B cell (primary cell): ENCODE measurements around the gene TSTD1. TPM values are rescaled to one million over a fixed set of nuclear protein-coding genes. Genes with fewer than 3 reads are reported as not detected.

ENCODE experiments used
- ATAC-seq: fragments of 200-7000 bp; cut with Tn5 transposase; one replicate; pipeline ENCODE4 v1.10.0; 2021; ENCODE audit warnings: low read depth, mild to moderate bottlenecking, moderate number of reproducible peaks, moderate library complexity
- CTCF ChIA-PET: fragments of 350-600 bp; sonication (Branson Sonifier 250); formaldehyde crosslinking; loops from one replicate; lab custom pipeline; 2021; ENCODE audit warnings: antibody characterized with exemption, inconsistent platforms; lab: Charles Lee
- POLR2A ChIA-PET: fragments of 350-600 bp; sonication (Branson Sonifier 250); formaldehyde crosslinking; loops from one replicate; lab custom pipeline; 2021; ENCODE audit warnings: antibody characterized with exemption; lab: Charles Lee
- DNase-seq: peaks from one replicate; pipeline ENCODE4 v3.0.0; 2013
- H2AFZ ChIP-seq: 2 replicates; pipeline ENCODE4 v1.6.1; 2012; ENCODE audit warnings: mild to moderate bottlenecking, low read depth, low read length; ENCODE audit not compliant: insufficient read depth, poor library complexity, severe bottlenecking
- H3K27ac ChIP-seq, 2 donors: 1 replicate in 1 of 2; 2 replicates in 1 of 2; pipeline ENCODE4 v1.5.1; 2012 to 2013; ENCODE audit warnings: low read length in 2 of 2, mild to moderate bottlenecking in 2 of 2, moderate library complexity in 1 of 2
- H3K27me3 ChIP-seq, 4 experiments: fragments of 200-600 bp in 1 of 4; sonication (generic) in 1 of 4; replicated peaks in 1 of 4; 1 replicate in 2 of 4; 2 replicates in 2 of 4; pipeline versions ENCODE4 v1.6.1 to v1.7.0; 2013 to 2016; ENCODE audit warnings: low read length in 3 of 4, mild to moderate bottlenecking in 2 of 4, mixed read lengths in 1 of 4, moderate library complexity in 1 of 4; ENCODE audit not compliant: insufficient read depth in 4 of 4, control insufficient read depth in 3 of 4; ENCODE audit errors: control extremely low read depth in 1 of 4
- H3K36me3 ChIP-seq, 2 experiments: replicated peaks in 1 of 2; 1 replicate in 1 of 2; 2 replicates in 1 of 2; pipeline versions ENCODE4 v1.6.1 to v1.7.1; 2013; ENCODE audit warnings: low read length in 1 of 2; ENCODE audit not compliant: insufficient read depth in 2 of 2, control insufficient read depth in 1 of 2; ENCODE audit errors: control extremely low read depth in 1 of 2, extremely low read depth in 1 of 2
- H3K4me1 ChIP-seq, 2 donors: fragments of 200-600 bp in 1 of 2; sonication (generic) in 1 of 2; 1 replicate in 1 of 2; 2 replicates in 1 of 2; pipeline versions ENCODE4 v1.5.1 to v1.6.1; 2013 to 2017; ENCODE audit warnings: low read length in 2 of 2; ENCODE audit not compliant: control insufficient read depth in 2 of 2, insufficient read depth in 2 of 2
- H3K4me2 ChIP-seq: replicated peaks from 2 replicates; pipeline ENCODE3; 2012; ENCODE audit warnings: mild to moderate bottlenecking, low read depth, low read length; ENCODE audit not compliant: poor library complexity, severe bottlenecking
- H3K4me3 ChIP-seq, 5 experiments: fragments of 200-600 bp in 1 of 5; sonication (generic) in 1 of 5; 1 replicate in 3 of 5; 2 replicates in 2 of 5; pipeline versions ENCODE4 v1.5.1 to v1.7.0; 2011 to 2016; ENCODE audit warnings: low read length in 4 of 5, mild to moderate bottlenecking in 4 of 5, low read depth in 2 of 5, control low read depth in 1 of 5, moderate library complexity in 1 of 5; ENCODE audit not compliant: insufficient read depth in 1 of 5; ENCODE audit errors: control extremely low read depth in 1 of 5, extremely low read depth in 1 of 5
- H3K79me2 ChIP-seq: fragments of 200-600 bp; sonication (generic); one replicate; pipeline ENCODE4 v1.6.0; 2016; ENCODE audit warnings: low read length; ENCODE audit not compliant: control insufficient read depth, insufficient read depth
- H3K9ac ChIP-seq: fragments of 200-600 bp; sonication (generic); 2 replicates; pipeline ENCODE4 v1.6.1; 2017; ENCODE audit warnings: mild to moderate bottlenecking, low read length, moderate library complexity
- H3K9me3 ChIP-seq, 3 donors: one replicate each; pipeline versions ENCODE4 v1.6.1 to v1.7.1; 2013; ENCODE audit warnings: low read length in 2 of 3; ENCODE audit not compliant: control insufficient read depth in 2 of 3, insufficient read depth in 1 of 3; ENCODE audit errors: control extremely low read depth in 1 of 3
- H4K20me1 ChIP-seq: 2 replicates; pipeline ENCODE4 v1.6.0; 2012; ENCODE audit warnings: mild to moderate bottlenecking, low read length; ENCODE audit not compliant: insufficient read depth, control insufficient read depth, poor library complexity, severe bottlenecking
- H3K27ac Mint-ChIP-seq: one replicate; pipeline ENCODE4 v1.8.0; 2021; ENCODE audit warnings: mixed read lengths
- H3K27me3 Mint-ChIP-seq: one replicate; pipeline ENCODE4 v1.8.0; 2021; ENCODE audit warnings: mixed read lengths
- H3K4me1 Mint-ChIP-seq: one replicate; pipeline ENCODE4 v1.8.0; 2021; ENCODE audit warnings: mixed read lengths
- H3K4me3 Mint-ChIP-seq: one replicate; pipeline ENCODE4 v1.8.0; 2021; ENCODE audit warnings: mixed read lengths
- H3K9me3 Mint-ChIP-seq: one replicate; pipeline ENCODE4 v1.8.0; 2022; ENCODE audit warnings: mixed read lengths; ENCODE audit not compliant: insufficient read depth
- EZH2 ChIP-seq: IDR thresholded peaks from 2 replicates; pipeline ENCODE4 v1.6.1; 2012; ENCODE audit warnings: borderline replicate concordance, low read depth, mild to moderate bottlenecking, moderate library complexity, low read length; ENCODE audit not compliant: insufficient read depth, poor library complexity, severe bottlenecking
- WGBS: methylation state at CpG from one replicate; pipeline ENCODE4 v1.1.5; 2013; ENCODE audit warnings: missing lambda C conversion rate; ENCODE audit not compliant: insufficient coverage; 5-methylcytosine and 5-hydroxymethylcytosine counted together
- intact Hi-C: fragments of 100-400 bp; cut with micrococcal nuclease; formaldehyde crosslinking; loops from one replicate; pipeline ENCODE4 v1.10.0; 2022
- polyA plus RNA-seq: library from polyadenylated mRNA; depleted of rRNA; stranded (reverse); fragments of >200 nt; gene quantifications from 2 replicates; pipeline ENCODE4 v1.2.3, GENCODE V29; 2012
- total RNA-seq, 2 donors: library from RNA; stranded (reverse); fragments of 120-200 nt in 1 of 2; gene quantifications; 1 replicate in 1 of 2; 2 replicates in 1 of 2; pipeline versions ENCODE4 v1.2.3 to v1.2.4, GENCODE V29; 2013 to 2022
- TF ChIP-seq, protein P1 (sequence below): fragments of 200-600 bp; IDR thresholded peaks from one replicate; pipeline ENCODE4 v1.8.0; 2022; ENCODE audit warnings: antibody characterized with exemption, mild to moderate bottlenecking

Gene TSTD1
- total and polyA plus RNA-seq, 2 donors (not counting 1 experiment from before 2014, with no cell fraction given), result 85.6 to 242 TPM

GRCh38 chr1:161073474-161074121 lies 34.8 kb upstream of the TSTD1 start:
- Histone ChIP-seq H2AFZ (no peak overlapping the region), H3K9me3 (no peaks in the 10 kb centered on the region), H3K9ac (no peak overlapping the region), H3K4me3 (no peak overlapping the region), H4K20me1 (no peaks in the 10 kb centered on the region), H3K27ac (no peak overlapping the region), H3K79me2 (peaks cover 36% of the 10 kb centered on the region), H3K4me2 (no peak overlapping the region), H3K27me3 (no peaks in the 10 kb centered on the region), H3K4me1 (peaks cover 8 to 22% of the 10 kb centered on the region in 2 donors), H3K36me3 (no peaks in the 10 kb centered on the region)
- Mint-ChIP-seq H3K4me3 (no peak overlapping the region), H3K9me3 (no peaks in the 10 kb centered on the region), H3K4me1 (peaks cover 22% of the 10 kb centered on the region), H3K27me3 (no peaks in the 10 kb centered on the region), H3K27ac (no peak overlapping the region)
- DNase-seq (no peak), ATAC-seq (no peak)
- POLR2A ChIA-PET, result no interaction called here
- CTCF ChIA-PET, result interaction anchor here (1.0 to 8.9 kb wide), 3 partner anchors 24 to 76 kb away, joined by 3 to 142 read pairs (median 82); partner anchors contain the start of genes DEDD and KLHDC9
- intact Hi-C loops, result no loop called here
- TF ChIP-seq, protein P1, sequence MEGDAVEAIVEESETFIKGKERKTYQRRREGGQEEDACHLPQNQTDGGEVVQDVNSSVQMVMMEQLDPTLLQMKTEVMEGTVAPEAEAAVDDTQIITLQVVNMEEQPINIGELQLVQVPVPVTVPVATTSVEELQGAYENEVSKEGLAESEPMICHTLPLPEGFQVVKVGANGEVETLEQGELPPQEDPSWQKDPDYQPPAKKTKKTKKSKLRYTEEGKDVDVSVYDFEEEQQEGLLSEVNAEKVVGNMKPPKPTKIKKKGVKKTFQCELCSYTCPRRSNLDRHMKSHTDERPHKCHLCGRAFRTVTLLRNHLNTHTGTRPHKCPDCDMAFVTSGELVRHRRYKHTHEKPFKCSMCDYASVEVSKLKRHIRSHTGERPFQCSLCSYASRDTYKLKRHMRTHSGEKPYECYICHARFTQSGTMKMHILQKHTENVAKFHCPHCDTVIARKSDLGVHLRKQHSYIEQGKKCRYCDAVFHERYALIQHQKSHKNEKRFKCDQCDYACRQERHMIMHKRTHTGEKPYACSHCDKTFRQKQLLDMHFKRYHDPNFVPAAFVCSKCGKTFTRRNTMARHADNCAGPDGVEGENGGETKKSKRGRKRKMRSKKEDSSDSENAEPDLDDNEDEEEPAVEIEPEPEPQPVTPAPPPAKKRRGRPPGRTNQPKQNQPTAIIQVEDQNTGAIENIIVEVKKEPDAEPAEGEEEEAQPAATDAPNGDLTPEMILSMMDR, result no peak
- no peak for TF ChIP-seq EZH2
- 98% methylated on average over 6 of the region's 7 CpGs for WGBS

GRCh38 chr1:161072751-161073449 lies 34.1 kb upstream of the TSTD1 start:
- Mint-ChIP-seq H3K4me3 (no peak overlapping the region), H3K9me3 (no peaks in the 10 kb centered on the region), H3K27ac (no peak overlapping the region), H3K27me3 (no peaks in the 10 kb centered on the region), H3K4me1 (peaks cover 29% of the 10 kb centered on the region)
- CTCF ChIA-PET, result interaction anchor here (1.0 to 8.9 kb wide), 8 partner anchors 18 to 218 kb away, joined by 3 to 142 read pairs (median 20); partner anchors contain the start of genes DEDD, KLHDC9 and USF1
- Histone ChIP-seq H4K20me1 (peaks cover 4% of the 10 kb centered on the region), H3K4me3 (no peak overlapping the region), H3K79me2 (peaks cover 43% of the 10 kb centered on the region), H3K27me3 (no peaks in the 10 kb centered on the region), H2AFZ (no peak overlapping the region), H3K4me1 (peaks cover 10 to 25% of the 10 kb centered on the region in 2 donors), H3K4me2 (no peak overlapping the region), H3K36me3 (no peaks in the 10 kb centered on the region), H3K9ac (no peak overlapping the region), H3K27ac (no peak overlapping the region), H3K9me3 (no peaks in the 10 kb centered on the region)
- no peak for ATAC-seq
- intact Hi-C loops, result no loop called here
- POLR2A ChIA-PET, result interaction anchor here (4.7 kb wide), 1 partner anchor 25 kb away, joined by 23 read pairs; the partner anchor contains the start of gene KLHDC9
- TF ChIP-seq, protein P1, result no peak
- no peak for DNase-seq
- 98% methylated on average over 19 of the region's 19 CpGs for WGBS
